ENCODE results near the gene DUSP7.

DUSP7 gene

DNA sequence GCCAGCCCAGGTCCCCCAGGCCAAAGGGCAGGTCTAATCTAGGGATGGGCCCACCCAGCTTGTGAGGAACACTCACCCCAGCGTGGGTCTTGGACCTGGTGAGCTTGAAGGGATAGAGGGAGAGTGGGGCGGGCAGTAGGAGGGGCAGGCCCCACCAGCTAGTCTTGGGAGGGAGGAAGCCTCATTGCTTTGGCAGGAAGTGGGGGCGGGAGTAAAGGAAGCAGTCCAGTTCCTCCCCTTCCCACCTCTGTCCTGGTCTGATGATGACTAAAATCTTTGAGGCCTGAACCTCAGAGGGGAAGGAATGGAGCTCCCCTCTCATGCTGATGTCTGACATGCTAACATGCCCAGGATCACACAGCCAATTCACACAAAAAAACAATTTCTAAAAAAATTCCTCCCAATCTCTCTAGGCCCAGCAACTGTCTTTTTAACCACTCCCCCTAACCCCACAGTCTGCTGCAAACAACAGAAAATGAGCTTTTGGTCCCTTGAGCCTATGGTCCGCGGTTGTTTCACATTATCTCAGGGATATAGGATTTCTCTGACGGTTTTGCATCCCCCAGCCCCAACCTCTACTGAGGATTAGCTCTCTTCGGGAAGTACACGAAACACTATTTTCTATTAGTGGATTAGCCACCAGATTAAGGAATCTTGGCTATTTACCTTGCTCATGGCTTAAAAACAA, 30.7 kb upstream of the DUSP7 start:
- no peak for DNase-seq (ENCODE audit: low read depth)

DNA sequence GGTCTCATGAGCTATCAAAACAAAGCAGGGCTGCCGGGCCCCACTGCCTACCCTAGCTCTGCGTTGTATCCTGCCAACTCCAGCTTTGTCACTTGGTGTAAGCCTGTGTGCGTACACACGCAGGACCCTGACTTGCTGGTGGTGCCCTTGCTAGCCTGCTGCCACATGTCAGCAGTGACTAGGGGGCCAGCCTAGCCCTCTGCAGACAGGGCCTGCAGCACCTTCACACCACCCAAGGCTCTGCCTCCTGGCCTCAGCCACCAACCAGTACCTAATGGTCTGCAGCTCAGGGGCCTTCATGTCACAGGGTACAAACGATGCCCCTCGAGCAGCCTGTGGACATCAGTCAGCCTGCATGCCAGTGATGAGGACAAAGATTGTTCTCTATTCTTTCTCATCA, 30.1 kb upstream of the DUSP7 start:
- DNase-seq (ENCODE audit: low read depth), result no peak

DNA sequence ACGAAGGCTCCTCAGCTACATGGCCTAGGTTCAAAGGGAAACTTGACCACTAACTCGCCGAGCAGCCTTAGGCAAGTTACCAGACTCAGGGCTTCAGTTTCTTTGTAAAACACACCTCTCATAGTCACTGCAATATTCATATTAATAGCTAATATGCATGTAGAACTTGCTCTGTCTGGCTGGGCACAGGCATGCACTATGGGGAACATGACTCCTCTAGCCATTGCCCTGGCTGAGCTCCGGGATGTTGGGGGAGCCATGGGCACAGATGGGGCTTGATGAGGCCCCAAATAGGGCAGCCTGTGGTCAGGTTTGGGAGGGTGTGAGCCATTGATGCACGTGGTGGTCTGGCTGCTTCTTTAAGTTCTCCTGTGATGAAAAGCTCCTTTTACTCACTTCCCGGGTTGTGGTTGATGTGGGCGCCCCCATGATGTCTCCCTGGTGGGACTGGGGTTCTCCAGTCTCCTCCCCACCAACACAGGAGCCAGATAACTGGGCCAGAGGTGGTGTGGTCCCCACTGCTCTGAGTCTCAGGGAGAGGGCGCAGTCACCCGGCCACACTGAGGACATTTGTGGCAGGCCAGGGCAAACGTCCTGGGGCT, 29.4 kb upstream of the DUSP7 start:
- DNase-seq (ENCODE audit: low read depth), result no peak

DNA sequence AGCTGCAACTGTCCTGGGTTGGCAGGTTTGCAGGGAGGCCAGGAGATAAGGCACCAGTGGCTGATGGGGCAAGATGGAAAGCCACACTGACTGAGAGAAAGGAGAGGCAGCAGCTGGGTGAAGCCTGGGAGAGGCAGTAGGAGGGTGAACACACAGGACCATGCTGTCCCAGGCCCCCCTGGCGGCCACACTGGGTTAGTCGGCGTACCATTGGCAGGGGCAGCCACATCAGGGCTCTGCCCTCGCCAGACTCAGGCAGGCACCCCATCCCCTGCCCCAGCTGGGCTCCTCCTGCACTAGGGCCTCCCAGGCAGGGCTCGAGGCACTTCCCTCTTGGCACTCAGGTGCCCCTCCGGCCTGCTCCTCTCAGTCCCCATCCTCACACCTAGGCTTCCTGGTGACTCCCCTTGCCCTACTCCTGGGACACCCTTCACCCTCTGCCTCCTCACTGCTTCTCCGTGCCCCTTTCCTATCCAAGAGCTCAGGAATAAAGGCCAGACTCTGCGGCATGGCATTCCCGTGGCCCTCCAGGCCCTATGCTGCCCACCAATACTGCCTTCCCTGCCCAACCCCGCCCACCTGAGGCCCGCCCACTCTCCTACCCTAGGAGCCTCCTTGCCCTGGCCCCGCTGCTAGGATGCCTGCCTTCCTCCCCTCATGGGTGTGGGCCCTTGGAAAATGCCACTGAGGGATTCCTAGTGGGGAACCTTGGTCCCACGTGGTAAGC, 28.7 kb upstream of the DUSP7 start:
- no peak for DNase-seq (ENCODE audit: low read depth)

DNA sequence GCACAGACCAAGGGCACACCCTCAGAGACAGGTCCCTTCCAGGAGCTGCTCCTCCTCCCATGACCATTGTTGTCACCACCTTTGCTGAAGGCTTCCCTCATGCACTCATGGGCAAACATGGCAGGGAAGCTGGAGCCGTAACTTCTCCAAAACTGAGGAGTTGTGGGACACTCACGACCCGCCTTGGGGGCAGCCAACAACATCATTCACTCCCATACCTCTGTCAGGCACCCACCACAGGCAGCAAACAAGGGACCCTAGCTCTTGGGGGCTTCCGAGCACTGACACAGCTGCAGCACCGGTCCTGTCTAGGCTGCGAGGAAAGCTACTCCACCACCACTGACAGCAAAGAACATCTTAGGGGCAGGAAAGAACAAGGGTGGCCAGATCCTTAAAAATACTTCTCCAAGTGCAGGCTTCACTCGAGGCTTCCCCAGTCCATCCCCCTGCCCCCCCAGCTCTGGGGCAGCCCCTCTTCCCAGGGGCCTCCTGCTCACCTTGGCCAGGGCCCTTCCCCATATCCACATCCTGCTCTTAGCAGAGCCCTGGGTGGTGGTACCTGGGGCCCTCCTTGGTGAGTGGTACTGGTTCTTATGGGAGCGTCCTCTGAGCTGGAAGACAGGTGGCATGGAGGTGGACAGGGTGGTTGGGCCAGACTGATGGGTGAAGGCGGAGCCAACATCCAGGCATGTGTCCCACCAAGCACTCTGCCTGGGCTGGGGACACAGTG, 28.0 kb upstream of the DUSP7 start:
- DNase-seq (ENCODE audit: low read depth), result no peak

DNA sequence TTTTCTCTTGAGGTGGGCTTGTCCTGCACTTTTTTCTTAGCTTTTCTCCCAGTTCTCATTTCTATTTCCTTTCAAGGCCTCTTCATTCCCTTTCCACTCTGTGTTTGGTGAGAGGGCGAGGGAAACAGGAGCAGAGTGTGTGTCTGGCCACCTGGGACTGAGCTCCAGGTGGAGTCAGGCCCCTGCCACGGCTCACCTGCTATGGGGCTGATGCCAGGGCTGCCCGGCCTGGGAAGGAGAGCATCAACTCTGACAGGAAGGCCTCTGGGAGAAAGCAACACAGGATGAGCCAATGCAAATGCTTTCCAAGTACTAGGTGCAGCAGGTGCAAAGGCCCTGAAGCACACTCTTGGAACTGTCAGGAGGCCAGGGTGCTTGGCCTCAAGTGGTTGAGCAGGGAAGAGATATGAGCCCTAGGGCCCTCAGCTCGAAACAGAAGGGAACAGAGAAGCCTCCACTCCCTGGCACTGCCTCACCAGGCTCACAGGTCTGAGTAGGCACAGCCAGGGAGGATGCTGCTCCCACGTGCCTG, 27.3 kb upstream of the DUSP7 start:
- DNase-seq (ENCODE audit: low read depth), result no peak

DNA sequence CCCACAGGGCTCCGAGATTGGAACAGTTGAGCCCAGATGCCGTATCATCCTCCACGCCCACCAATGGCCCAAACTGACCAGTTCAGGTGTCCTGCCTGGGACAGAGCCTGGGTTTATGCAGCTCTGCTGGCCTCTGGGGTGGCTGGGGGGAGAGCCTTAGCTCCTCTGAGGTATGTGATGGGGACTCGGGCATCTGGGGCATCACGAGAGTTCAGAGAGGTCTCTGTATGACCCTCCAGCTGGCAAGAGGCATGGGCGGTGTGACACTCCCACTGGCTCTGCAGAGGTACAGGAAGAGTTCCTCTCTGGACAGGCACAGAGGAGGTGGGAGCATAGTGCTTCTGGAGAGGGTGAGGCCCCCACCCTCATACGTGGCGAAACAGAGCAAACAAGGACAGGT, 26.6 kb upstream of the DUSP7 start:
- no peak for DNase-seq (ENCODE audit: low read depth)

DNA sequence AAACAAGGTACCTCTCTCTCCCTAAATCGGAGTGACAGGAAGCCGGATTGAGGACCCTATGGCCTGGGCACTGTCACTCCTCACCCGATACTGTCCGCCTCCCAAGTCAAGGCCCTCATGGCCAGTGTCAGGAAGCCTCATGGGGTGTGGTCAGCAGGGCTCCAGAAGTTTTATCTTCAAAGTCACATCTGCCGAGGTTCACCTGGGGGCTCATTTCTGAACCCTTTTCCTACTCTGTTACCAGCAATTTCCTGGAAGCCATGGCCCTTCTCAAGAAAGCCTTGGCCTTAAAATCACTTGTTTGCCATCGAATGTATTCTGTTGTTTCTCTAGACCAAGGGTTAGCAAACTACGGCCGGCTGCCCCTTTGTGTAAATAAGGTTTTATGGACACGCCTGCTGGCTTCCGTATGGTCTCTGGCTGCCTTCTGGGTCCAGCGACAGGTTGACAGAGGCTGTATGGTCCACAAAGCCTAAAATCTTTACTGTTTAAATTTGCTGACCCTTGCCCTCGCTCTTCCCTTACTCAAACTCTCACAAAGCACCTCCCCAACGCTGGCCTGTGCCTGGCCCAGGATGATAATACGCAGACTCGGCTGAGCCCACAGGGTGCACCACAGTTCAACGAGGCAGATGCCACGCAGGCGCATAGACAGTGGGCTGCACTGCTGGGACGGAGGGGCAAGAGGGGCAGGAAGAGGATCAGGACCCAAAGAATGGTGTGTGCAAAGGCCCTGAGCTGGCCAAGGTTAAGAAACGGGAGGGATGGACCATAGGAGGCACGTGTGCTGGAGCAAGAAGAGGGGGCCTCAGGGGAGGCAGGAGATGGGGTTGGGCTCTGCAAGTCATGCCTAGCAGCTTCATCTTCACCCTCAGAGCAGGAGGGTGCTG, 24.7 kb upstream of the DUSP7 start:
- no peak for DNase-seq (ENCODE audit: low read depth)

DNA sequence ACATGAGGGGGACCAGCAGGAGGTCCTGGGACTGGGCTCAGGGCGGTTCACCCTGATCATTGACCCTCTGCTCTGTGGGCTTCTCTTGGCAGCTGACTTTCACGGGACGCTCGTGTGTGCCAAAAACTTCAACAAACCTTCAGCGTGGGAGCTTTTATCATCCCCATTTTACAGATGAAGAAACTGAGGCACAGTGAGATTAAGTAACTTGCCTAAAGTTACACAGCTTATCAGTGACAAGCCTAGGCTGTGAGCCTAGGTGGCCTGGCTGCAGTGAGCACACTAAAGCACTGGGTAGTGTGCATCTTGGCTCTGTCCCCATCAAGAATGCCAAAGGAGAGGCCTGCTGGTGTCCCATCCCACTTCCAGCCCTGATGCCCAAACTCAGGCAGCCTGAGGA, 23.6 kb upstream of the DUSP7 start:
- no peak for DNase-seq (ENCODE audit: low read depth)

DNA sequence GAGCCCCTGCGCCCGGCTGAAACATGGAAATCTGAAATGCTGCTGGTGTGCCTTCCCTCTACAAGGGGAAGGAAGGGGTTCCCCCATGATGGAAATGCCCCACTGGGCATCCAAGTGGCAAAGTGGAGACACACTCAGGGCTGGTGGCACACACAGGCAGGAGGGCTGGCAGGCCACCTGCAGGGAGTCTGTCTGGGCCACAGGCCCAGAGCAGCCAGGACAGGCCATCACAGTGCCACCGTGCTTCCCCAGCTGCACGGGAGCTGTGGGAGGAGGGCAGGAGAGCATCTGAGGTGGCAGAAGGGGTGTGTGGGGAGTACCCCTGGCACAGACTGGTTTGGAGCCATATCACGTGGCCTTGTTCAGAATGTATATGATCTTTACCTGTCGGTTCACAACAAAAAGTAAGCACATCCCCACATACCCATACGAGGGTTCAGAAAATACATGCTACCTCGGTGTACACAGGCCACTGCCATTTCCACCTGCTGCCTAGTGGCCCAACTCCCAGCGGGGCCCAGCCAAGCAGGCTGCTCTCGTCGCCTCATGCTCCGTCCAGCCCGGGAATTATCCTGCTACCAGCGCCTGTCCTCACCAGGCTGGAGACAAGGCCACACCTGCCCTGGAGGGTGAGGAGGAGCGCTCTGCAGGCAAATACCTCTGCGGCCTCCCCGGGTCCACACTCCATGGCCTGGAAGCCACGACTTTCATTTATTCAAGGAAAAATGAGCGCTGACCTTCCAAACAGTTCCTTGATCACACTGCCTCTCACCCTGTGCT, 22.6 kb upstream of the DUSP7 start:
- DNase-seq (ENCODE audit: low read depth), result no peak

DNA sequence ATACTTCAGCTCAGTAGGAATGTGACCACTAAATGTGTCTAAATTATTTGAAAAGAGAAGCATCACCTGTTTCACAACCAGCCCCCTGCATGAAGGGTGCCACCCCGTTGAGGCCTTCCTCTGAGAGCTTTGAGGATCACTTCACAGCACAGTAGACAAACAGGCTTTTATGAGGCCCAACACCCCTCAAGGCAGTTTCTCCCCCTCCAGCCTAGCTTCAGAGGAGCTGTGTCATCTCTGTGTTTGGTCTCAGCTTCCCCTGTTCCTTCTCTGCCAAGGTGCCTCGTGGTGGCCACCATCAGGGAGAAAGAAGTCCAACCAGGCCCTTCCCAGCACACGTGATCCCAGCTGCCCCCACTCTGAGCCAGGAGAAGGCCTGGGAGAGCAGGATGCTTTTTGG, 21.6 kb upstream of the DUSP7 start:
- no peak for DNase-seq (ENCODE audit: low read depth)

DNA sequence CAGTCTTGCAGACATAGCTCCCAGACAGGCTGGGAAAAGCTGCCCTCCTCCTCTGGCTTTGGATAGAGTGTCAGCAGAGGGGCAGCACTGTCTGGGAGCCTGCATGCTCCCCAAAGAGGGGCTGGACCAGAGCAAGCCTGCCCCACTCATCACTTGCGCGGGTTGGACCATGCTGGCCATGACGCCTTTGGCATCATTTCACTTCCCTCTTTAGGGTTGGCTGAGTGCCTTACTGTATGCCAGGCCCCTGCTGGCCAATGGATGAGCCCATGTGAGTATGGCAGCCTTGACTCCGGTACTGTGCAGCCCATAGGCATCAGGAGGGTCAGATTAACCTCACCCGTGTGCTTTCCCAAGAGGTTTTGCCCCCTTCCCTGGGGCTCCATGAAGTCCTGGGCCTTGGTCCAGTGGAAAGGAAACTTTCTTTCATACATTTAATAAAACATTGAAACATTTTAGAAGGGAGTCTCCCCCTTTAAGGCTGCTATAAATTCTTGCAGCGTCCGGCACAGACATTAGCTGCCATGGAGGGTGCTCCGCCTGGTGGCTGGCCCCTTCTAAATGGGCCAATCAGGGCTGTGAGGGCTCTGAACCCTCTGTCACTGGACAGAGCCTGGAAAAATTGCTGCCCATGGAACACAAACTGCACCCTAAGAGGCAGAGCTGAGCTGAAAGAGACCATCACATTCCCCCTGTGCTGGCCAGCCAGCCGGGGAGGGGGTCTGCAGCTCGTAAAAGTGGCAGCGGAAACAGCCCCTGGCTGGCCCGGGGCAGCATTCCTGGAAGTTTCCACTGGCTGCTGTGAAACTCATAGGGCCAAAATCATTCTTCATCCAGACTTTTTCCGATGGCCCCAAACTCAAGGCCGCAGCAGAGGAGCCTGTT, 20.8 kb upstream of the DUSP7 start:
- DNase-seq (ENCODE audit: low read depth), result no peak

DNA sequence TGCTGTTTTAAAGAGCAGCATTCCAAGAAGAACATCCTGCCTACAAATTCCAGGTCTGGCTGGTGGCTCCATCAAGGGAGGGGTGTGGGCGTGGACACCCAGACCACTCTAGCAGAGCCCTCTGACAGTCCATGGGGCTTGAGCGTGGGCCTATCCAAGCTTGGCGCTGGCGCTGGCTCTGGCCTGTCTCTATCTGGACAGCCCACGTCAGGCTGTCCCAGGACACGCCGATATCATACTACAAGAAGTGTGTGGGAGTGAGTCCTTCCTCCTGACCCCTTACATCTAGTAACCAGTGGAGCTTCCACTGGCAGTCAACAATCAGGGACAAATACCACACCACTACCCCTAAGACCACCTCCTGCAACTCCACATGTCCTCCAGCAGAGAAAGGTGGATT, 17.1 kb upstream of the DUSP7 start:
- no peak for DNase-seq (ENCODE audit: low read depth)

DNA sequence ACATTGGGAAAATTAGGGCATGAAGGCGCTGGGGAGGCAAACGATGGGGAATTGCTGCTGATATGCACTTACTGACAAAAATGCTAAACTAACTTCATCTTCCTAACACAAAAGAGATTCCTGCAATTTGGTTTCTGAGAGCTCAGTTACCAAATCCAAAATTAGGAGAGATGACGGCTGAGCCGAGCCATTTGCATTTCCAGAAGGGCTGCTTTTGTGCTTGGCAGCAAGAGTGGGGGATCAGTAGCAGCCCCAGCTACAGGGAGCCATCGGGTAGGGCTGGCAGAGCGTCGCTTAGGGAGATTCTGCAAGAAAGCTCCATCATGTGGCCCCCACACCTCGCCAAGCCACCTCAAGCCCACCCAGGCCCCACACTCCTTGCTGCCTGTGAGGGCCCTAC, 16.1 kb upstream of the DUSP7 start:
- no peak for DNase-seq (ENCODE audit: low read depth)

DNA sequence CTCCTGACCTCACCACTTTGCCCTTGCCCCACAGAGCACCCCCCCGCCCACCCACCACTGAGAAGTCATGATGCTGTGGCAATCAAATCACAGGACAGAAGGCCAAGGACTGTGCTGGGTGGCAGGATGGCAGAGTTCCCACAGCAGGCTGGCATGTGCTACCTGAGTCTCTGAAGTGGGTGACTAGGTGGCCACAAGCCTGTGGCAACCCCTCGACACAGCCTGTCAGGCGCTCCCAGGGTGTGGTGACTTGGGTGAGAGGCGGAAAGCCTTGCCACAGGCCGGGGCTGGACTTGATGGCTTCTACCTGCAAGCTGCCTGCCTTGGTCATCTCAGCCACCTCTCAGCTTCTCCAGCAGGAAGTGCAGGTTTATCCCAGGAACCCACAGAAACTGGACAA, 15.6 kb upstream of the DUSP7 start:
- DNase-seq (ENCODE audit: low read depth), result no peak

DNA sequence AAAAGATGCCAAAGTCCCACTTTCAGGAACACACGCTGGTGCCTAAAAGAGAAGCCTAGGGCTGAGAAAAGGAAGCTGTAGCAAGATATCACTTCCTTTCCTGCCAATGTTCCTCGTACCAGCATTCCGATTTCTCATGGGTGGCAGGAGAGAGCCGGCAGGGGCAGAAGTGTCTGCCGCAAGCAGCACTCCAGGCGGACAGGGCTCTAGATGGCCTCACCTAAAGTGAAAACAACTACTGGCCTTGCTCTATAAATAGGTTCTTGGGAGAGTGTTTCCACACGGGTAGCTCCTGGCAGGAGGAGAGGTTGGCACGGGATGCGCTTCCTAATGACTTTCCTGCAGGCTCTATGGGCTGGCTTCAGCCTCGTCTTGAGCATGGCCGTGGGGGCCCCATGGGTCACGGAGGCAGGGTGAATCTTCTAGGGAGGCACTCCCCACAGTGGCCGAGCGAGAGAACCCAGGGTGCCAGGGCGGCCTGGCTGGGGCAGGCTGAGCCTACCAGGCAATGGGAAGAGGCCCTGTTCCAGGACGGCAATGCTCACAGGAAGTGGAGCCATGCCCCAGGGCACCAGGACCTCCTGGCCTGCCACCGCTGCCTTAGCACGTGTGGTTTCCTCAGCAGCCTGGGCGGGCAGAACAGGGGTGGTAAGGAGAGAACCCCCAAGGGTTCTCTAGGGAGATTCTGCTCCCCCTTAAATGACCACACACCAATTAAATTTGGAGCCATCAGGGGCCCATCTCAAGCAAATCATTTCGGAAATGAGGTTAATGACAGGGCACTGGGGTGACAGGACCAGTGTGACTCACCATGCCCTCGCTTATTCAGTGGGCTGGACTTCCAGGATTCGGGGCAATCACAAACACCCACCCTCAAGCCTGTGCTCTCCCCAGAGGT, 14.6 kb upstream of the DUSP7 start:
- DNase-seq (ENCODE audit: low read depth), result no peak

DNA sequence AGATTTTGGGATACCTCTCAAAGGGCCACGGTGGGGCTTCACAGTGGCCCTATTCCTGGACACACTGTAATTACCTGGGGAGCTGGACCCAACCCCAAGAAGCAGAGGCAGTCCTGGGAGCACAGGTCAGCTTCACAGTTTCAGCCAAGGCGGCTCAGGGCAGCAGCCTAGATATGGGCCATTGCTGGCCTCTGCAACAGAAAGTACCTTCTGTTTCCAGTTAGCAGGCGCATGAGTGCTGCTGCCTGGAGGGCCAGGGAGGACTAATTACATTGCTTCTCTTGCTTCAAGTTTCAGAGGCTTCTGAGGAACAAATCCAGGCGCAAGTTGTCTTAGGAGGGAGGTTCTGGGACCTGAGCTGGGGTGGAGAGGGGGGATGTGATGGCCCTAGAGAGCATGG, 13.5 kb upstream of the DUSP7 start:
- no peak for DNase-seq (ENCODE audit: low read depth)

DNA sequence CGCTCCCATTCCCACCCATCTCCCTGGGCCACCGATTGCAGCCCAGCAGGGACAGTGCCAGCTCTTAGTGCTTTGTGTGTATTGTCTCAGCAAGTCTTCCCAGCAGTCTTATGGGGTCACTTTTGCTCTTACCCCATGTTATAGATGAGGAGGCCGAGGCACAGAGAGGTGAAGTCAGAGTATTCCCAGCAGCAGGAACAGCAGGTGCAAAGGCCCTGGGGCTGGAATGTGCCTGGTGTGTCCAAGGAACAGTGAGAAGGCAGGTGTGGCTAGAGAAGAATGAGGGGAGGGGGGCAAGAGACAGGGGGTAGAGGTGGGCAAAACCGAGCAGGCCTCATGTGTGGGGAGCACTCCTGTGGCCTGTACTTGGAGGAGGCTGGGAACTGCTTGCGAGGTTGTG, 12.8 kb upstream of the DUSP7 start:
- no peak for DNase-seq (ENCODE audit: low read depth)

DNA sequence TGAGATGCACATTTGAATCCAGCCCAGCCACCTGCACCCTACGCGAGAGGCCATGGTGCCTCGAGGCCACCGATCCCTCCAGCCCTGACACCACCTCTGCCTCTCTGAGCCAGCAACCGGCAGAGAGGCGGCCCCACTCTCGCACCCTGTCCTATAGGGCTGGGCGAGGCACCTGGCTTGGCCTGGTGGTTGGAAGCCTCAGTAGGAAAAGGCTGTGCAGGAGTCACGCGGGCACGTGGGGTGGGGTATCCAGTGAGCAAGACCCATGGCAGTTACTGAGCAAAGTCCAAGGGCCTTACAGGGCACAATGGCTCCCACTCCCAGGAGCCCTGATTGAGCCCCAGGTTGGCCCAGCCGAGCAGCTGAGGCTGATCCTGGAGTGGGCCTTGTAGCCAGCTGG, 12.4 kb upstream of the DUSP7 start:
- DNase-seq (ENCODE audit: low read depth), result no peak
